Adrenal gland (tissue), 5 donors: Measurements from ENCODE around the gene ELP5.

Experiments used
- CTCF ChIP-seq, 6 experiments: fragments of 450-650 bp in 4 of 6; fragments of 200-600 bp in 2 of 6; sonication (generic) in 1 of 6; IDR thresholded peaks; 1 replicate in 5 of 6; 2 replicates in 1 of 6; pipeline versions ENCODE4 v1.5.1 to v1.8.0; 2016 to 2021; ENCODE audit warnings: antibody characterized with exemption in 6 of 6, mild to moderate bottlenecking in 2 of 6, moderate library complexity in 1 of 6
- POLR2A ChIP-seq, 2 donors: fragments of 450-650 bp; IDR thresholded peaks; one replicate each; pipeline ENCODE4 v1.6.1; 2017; ENCODE audit warnings: antibody characterized with exemption in 2 of 2, mild to moderate bottlenecking in 2 of 2, moderate library complexity in 1 of 2
- donor health status: DM: no; HTN: no; CAD: no.

- TF ChIP-seq CTCF (IDR thresholded peaks at IDR 0.05) (no peak), POLR2A (IDR thresholded peaks at IDR 0.05) (no peak)
Observed at GRCh38 chr17:7205561-7205960, 46.5 kb upstream of the ELP5 start.
